Activated T-helper 2 cell treated with anti-CD3 and anti-CD28 coated beads, Interferon-gamma antibody, Interleukin-2, Interleukin-4, amounts not matched to agents 10 μg/mL and 5 μg/mL and 100 μg/mL, durations not matched to agents 14 hours and 24 hours and 36 hours (primary cell): Measurements from ENCODE around the gene SPAG9. TPM values are rescaled to one million over a fixed set of nuclear protein-coding genes. Genes with fewer than 3 reads are reported as not detected.

ENCODE experiments used
- DNase-seq: peaks from one replicate; pipeline ENCODE4 v3.0.0; 2021; ENCODE audit warnings: low spot score
- H3K27ac Mint-ChIP-seq: one replicate; pipeline ENCODE4 v1.8.0; 2021; ENCODE audit warnings: mixed read lengths
- H3K27me3 Mint-ChIP-seq: one replicate; pipeline ENCODE4 v1.8.0; 2021; ENCODE audit warnings: low read depth, mixed read lengths
- H3K36me3 Mint-ChIP-seq: one replicate; pipeline ENCODE4 v1.8.0; 2021; ENCODE audit warnings: low read depth, mixed read lengths
- H3K4me1 Mint-ChIP-seq: one replicate; pipeline ENCODE4 v1.8.0; 2021; ENCODE audit warnings: low read depth, mixed read lengths
- H3K4me3 Mint-ChIP-seq: one replicate; pipeline ENCODE4 v1.8.0; 2021; ENCODE audit warnings: low read depth, mild to moderate bottlenecking, moderate library complexity, mixed read lengths
- H3K9me3 Mint-ChIP-seq: one replicate; pipeline ENCODE4 v1.8.0; 2021; ENCODE audit warnings: mixed read lengths
- intact Hi-C: fragments of 100-400 bp; cut with micrococcal nuclease; formaldehyde crosslinking; loops from one replicate; pipeline ENCODE4 v1.15.1; 2023
- total RNA-seq: library from RNA; stranded (reverse); gene quantifications from 2 replicates; pipeline ENCODE4 v1.2.3, GENCODE V29; 2022

SPAG9 gene
- total RNA-seq, 1 donor from 2014 or later: 48.1 TPM

GRCh38 chr17:51065466-51065865, 55.2 kb downstream of the SPAG9 start:
- intact Hi-C loops: no loop called here
- Mint-ChIP-seq H3K4me1 (peaks cover 5% of the 10 kb centered on the region), H3K4me3 (no peak overlapping the region), H3K36me3 (peaks cover 8% of the 10 kb centered on the region), H3K27me3 (no peaks in the 10 kb centered on the region), H3K9me3 (no peaks in the 10 kb centered on the region), H3K27ac (no peak overlapping the region)
- DNase-seq: no peak

GRCh38 chr17:51064061-51064735, 56.5 kb downstream of the SPAG9 start:
- intact Hi-C loops: no loop called here
- peaks cover 6% of the 10 kb centered on the region for H3K36me3 Mint-ChIP-seq
- no peak overlapping the region for H3K4me3 Mint-ChIP-seq
- no peaks in the 10 kb centered on the region for H3K9me3 Mint-ChIP-seq
- H3K4me1 Mint-ChIP-seq: peaks cover 3% of the 10 kb centered on the region
- no peaks in the 10 kb centered on the region for H3K27me3 Mint-ChIP-seq
- DNase-seq: no peak
- H3K27ac Mint-ChIP-seq: no peak overlapping the region

GRCh38 chr17:51060396-51060795, 60.3 kb downstream of the SPAG9 start:
- H3K27ac Mint-ChIP-seq: no peak overlapping the region
- no peaks in the 10 kb centered on the region for H3K36me3 Mint-ChIP-seq
- DNase-seq: no peak
- peaks cover 10% of the 10 kb centered on the region for H3K4me1 Mint-ChIP-seq
- no peaks in the 10 kb centered on the region for H3K27me3 Mint-ChIP-seq
- no peaks in the 10 kb centered on the region for H3K9me3 Mint-ChIP-seq
- intact Hi-C loops: no loop called here
- H3K4me3 Mint-ChIP-seq: no peak overlapping the region

GRCh38 chr17:51059781-51060180, 60.9 kb downstream of the SPAG9 start:
- no peak for DNase-seq
- intact Hi-C loops: no loop called here
- Mint-ChIP-seq H3K4me1 (peaks cover 10% of the 10 kb centered on the region), H3K36me3 (no peaks in the 10 kb centered on the region), H3K9me3 (no peaks in the 10 kb centered on the region), H3K27ac (no peak overlapping the region), H3K27me3 (no peaks in the 10 kb centered on the region), H3K4me3 (no peak overlapping the region)

GRCh38 chr17:51057534-51057933, 63.1 kb downstream of the SPAG9 start:
- no peak overlapping the region for H3K27ac Mint-ChIP-seq
- H3K36me3 Mint-ChIP-seq: no peaks in the 10 kb centered on the region
- H3K9me3 Mint-ChIP-seq: no peaks in the 10 kb centered on the region
- no peaks in the 10 kb centered on the region for H3K27me3 Mint-ChIP-seq
- H3K4me3 Mint-ChIP-seq: no peak overlapping the region
- DNase-seq: no peak
- intact Hi-C loops: no loop called here
- H3K4me1 Mint-ChIP-seq: peaks cover 7% of the 10 kb centered on the region

GRCh38 chr17:51056813-51057510, 63.7 kb downstream of the SPAG9 start:
- DNase-seq: no peak
- Mint-ChIP-seq H3K36me3 (peaks cover 2% of the 10 kb centered on the region), H3K9me3 (no peaks in the 10 kb centered on the region), H3K4me1 (peaks cover 7% of the 10 kb centered on the region), H3K27me3 (no peaks in the 10 kb centered on the region), H3K27ac (no peak overlapping the region), H3K4me3 (no peak overlapping the region)
- intact Hi-C loops: loop anchor here (1.0 kb wide), 1 partner anchor 56 kb away; no protein-coding TSS in a partner anchor

GRCh38 chr17:51054748-51055147, 65.9 kb downstream of the SPAG9 start:
- Mint-ChIP-seq H3K27me3 (no peaks in the 10 kb centered on the region), H3K4me1 (peaks cover 9% of the 10 kb centered on the region), H3K9me3 (no peaks in the 10 kb centered on the region), H3K27ac (no peak overlapping the region), H3K4me3 (no peak overlapping the region), H3K36me3 (peaks cover 8% of the 10 kb centered on the region)
- DNase-seq: no peak
- intact Hi-C loops: no loop called here

GRCh38 chr17:51052235-51052634, 68.4 kb downstream of the SPAG9 start:
- H3K4me3 Mint-ChIP-seq: no peak overlapping the region
- no peaks in the 10 kb centered on the region for H3K27me3 Mint-ChIP-seq
- intact Hi-C loops: no loop called here
- peaks cover 8% of the 10 kb centered on the region for H3K36me3 Mint-ChIP-seq
- H3K4me1 Mint-ChIP-seq: peaks cover 8% of the 10 kb centered on the region
- H3K9me3 Mint-ChIP-seq: no peaks in the 10 kb centered on the region
- H3K27ac Mint-ChIP-seq: no peak overlapping the region
- DNase-seq: no peak

- H3K27me3 Mint-ChIP-seq: no peaks in the 10 kb centered on the region
- H3K36me3 Mint-ChIP-seq: peaks cover 12% of the 10 kb centered on the region
- no peak for DNase-seq
- H3K4me1 Mint-ChIP-seq: peaks cover 1% of the 10 kb centered on the region
- no peak overlapping the region for H3K27ac Mint-ChIP-seq
- no peaks in the 10 kb centered on the region for H3K9me3 Mint-ChIP-seq
- intact Hi-C loops: no loop called here
- no peak overlapping the region for H3K4me3 Mint-ChIP-seq
These were observed 70.2 kb downstream of the SPAG9 start for GRCh38 chr17:51050291-51051033.

GRCh38 chr17:51046514-51047384, 73.9 kb downstream of the SPAG9 start:
- H3K4me3 Mint-ChIP-seq: no peak overlapping the region

GRCh38 chr17:51046046-51046445, 74.6 kb downstream of the SPAG9 start:
- Mint-ChIP-seq H3K27ac (no peak overlapping the region), H3K9me3 (no peaks in the 10 kb centered on the region), H3K27me3 (no peaks in the 10 kb centered on the region), H3K4me3 (no peak overlapping the region), H3K4me1 (peaks cover 1% of the 10 kb centered on the region), H3K36me3 (peaks cover 16% of the 10 kb centered on the region)
- intact Hi-C loops: no loop called here
- DNase-seq: no peak

More at GRCh38 chr17:51046514-51047384, 73.9 kb downstream of the SPAG9 start:
- DNase-seq: no peak
- Mint-ChIP-seq H3K4me1 (peaks cover 1% of the 10 kb centered on the region), H3K27ac (no peak overlapping the region), H3K27me3 (no peaks in the 10 kb centered on the region), H3K36me3 (peaks cover 16% of the 10 kb centered on the region), H3K9me3 (no peaks in the 10 kb centered on the region)
- intact Hi-C loops: no loop called here

- H3K36me3 Mint-ChIP-seq: peaks cover 14% of the 10 kb centered on the region
- peaks cover 1% of the 10 kb centered on the region for H3K4me1 Mint-ChIP-seq
- no peak overlapping the region for H3K27ac Mint-ChIP-seq
- H3K27me3 Mint-ChIP-seq: no peaks in the 10 kb centered on the region
- no peak for DNase-seq
- H3K4me3 Mint-ChIP-seq: no peak overlapping the region
- intact Hi-C loops: no loop called here
- H3K9me3 Mint-ChIP-seq: no peaks in the 10 kb centered on the region
These were observed 75.0 kb downstream of the SPAG9 start for GRCh38 chr17:51045621-51046020.
